ENCODE measurements around the gene CRHR1.

Gene CRHR1

DNA sequence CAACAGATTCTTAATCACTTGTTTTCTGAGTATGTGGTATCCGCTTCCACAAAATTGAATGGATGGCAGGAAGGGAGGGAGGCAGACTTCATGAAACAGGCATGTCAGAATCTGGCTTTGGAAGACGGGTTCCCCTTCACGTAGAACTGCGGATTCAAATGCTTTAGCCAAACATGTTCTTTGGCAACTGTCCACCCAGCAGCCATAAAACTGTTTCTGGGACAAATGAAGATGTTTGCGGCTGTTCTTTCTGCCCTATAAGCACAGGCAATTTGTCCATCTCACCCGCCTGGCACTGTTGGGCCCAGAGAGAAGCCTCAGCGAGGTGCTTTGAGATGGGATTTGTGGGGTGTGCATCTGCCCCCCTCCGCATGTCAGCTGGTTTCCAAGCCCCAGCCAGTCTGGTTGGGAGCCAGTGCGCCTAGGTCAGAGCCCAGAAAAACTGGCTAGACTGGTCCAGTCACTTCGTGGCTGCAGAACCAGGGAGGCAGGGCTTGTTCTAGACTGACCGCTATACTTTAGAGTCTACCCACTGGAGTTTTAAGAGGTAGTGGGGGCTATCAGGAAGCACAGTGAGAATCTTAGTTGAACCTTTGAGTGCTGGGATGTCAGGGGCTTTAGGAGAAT lies 6.3 kb downstream of the CRHR1 start:
- no peak for DNase-seq

GRCh38 chr17:45791041-45791582 lies 7.0 kb downstream of the CRHR1 start:
- no peak for DNase-seq

- no peak for DNase-seq
These were observed 7.8 kb downstream of the CRHR1 start for GRCh38 chr17:45791935-45792334.

DNA sequence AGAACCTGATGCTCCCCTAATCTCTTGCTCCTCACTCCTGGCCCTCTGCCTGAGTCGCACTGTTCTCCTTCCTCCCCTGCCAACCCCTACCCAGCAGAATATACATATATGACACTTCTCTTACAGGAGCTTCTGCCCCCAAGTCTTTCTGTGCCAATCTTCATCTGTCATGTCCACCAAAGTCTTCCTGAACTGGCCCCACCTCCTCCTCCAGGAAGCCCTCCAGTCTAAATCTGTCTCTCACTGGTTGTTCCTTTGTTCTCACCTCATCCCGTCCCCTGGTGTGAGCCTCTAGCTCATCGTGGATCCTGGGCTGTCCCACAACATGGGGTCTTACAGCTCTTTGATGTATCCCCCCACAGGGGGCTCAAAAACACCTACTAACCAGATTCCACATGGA lies 8.3 kb downstream of the CRHR1 start:
- DNase-seq: no peak

- DNase-seq: no peak
These were observed 9.1 kb downstream of the CRHR1 start for GRCh38 chr17:45792995-45793755.

- DNase-seq: no peak
These were observed 9.9 kb downstream of the CRHR1 start for GRCh38 chr17:45793999-45794540.

GRCh38 chr17:45794840-45795239 lies 10.7 kb downstream of the CRHR1 start:
- DNase-seq: no peak

- no peak for DNase-seq
These were observed 16.7 kb downstream of the CRHR1 start for GRCh38 chr17:45800816-45801215.

- no peak for DNase-seq
These were observed 17.3 kb downstream of the CRHR1 start for GRCh38 chr17:45801421-45801820.

DNA sequence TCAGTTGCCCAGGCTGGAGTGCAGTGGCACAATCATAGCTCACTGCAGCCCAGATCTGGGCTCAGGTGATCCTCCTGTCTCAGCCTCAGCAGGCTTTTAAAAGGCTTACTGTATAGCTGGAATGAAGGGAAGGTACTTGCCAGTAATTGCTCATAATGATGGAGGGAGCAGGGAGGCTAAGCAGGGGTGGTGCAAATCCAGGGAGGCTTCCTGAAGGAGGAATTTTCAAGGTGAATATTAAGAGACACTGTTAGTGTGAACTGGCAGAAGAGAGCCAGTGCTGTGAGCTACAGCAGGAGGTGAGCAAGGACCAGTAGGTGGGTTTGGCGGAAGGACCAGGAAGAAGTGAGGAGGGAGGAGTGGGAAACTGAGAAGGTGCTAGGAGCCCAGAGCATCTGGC lies 24.7 kb downstream of the CRHR1 start:
- no peak for DNase-seq

GRCh38 chr17:45809499-45809898 lies 25.4 kb downstream of the CRHR1 start:
- no peak for DNase-seq

DNA sequence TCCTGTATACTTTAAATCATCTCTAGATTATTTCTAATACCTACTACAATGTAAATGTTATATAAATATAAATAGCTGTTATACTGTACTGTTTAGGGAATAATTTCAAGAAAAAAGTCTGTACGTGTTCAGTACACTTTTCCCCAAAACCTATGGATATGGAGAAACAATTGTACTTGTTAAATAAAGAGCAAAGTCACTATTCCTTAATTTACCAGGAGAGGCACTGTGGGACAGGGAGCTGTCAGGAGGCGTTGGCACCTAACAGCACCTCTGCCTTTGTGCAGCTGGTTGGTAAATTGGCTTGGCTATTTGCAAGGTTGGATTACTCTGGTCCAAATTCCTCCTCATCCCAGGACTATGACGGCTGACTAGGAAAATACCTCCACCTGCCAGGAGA lies 28.0 kb downstream of the CRHR1 start:
- no peak for DNase-seq

GRCh38 chr17:45813048-45813725 lies 29.1 kb downstream of the CRHR1 start:
- no peak for DNase-seq

- no peak for DNase-seq
These were observed 30.8 kb downstream of the CRHR1 start for GRCh38 chr17:45814622-45815606.

DNA sequence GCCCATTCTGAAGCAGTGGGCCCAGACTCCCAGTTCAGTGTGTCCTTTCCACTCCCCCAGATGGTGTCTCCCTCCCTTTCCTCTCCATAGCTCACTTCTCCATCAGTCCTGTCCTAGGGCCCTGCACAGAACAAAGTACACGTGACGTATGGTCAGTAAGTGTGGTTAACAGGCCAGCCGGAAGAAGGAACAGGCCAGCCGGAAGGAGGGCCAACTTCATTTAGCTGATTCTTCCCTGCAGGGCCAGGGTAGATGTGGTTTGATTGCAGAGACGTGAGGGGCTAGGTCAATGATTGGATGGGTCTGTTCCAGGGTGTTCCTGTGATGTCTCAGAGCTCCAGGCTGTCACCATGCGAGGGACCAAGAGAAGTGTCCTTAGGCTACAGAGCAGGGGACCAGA lies 31.6 kb downstream of the CRHR1 start:
- no peak for DNase-seq

DNA sequence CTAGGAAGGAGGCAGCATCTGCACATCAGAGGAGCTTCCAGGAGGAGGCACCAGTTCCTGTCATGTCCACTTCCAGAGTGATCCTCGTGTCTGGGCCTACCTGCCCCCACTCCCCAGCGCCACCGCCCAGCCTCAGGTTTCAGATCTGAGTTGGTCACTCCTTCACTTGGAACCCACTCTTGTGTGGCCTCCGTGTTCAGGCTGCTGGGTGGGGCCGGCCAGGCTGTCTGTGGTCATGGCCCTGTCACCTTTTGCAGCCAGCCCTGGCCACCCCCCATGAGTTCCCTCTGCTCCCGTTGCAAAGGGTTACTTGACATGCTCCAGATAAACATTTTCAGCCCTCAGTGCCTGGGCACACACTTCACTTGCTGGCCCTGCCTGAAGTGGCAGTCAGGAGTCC lies 33.9 kb downstream of the CRHR1 start:
- DNase-seq: no peak

GRCh38 chr17:45818699-45819098 lies 34.6 kb downstream of the CRHR1 start:
- DNase-seq: no peak

DNA sequence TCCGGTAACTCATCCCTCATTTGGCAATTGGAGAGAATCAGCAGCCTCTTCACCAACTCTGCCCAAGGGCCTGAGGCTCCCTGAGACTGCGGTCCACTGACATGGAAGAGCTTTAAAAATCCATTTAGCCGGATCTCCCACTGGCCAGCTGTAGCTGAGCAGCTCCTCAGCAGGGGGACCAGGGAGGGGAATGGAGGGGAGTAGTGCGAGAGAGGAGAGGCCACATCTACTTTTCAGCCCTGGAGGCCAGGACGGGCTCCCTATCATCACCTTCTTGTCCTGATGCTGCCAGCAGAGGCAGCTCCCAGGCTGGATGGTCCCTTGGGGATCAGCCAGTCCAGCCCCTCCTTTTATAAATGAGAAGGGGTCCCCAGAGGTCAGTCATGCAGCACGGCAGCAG lies 35.5 kb downstream of the CRHR1 start:
- DNase-seq: no peak

GRCh38 chr17:45820052-45820780 lies 36.1 kb downstream of the CRHR1 start:
- no peak for DNase-seq

GRCh38 chr17:45821147-45821546 lies 37.0 kb downstream of the CRHR1 start:
- DNase-seq: no peak

- DNase-seq: no peak
These were observed 39.5 kb downstream of the CRHR1 start for GRCh38 chr17:45823598-45823997.

GRCh38 chr17:45824475-45824874 lies 40.4 kb downstream of the CRHR1 start:
- DNase-seq: no peak
